MM.1S (cell line): ENCODE results near the gene PTCRA.

Source experiments
- EZH2 ChIP-seq: fragments of 300-600 bp; sonication (generic); optimal IDR thresholded peaks from 2 replicates; pipeline ENCODE3; 2017; ENCODE audit warnings: low read depth, mild to moderate bottlenecking, antibody characterized with exemption, low read length, mixed read lengths
- EZH2phosphoT487 ChIP-seq: fragments of 300-600 bp; sonication (generic); IDR thresholded peaks from 2 replicates; pipeline ENCODE4 v1.6.1; 2018; ENCODE audit warnings: antibody characterized with exemption, low read length
- TF ChIP-seq, protein P1 (sequence below): fragments of 300-600 bp; sonication (generic); IDR thresholded peaks from 2 replicates; pipeline ENCODE4 v1.5.1; 2016; ENCODE audit warnings: antibody characterized with exemption, low read length, mixed read lengths

DNA sequence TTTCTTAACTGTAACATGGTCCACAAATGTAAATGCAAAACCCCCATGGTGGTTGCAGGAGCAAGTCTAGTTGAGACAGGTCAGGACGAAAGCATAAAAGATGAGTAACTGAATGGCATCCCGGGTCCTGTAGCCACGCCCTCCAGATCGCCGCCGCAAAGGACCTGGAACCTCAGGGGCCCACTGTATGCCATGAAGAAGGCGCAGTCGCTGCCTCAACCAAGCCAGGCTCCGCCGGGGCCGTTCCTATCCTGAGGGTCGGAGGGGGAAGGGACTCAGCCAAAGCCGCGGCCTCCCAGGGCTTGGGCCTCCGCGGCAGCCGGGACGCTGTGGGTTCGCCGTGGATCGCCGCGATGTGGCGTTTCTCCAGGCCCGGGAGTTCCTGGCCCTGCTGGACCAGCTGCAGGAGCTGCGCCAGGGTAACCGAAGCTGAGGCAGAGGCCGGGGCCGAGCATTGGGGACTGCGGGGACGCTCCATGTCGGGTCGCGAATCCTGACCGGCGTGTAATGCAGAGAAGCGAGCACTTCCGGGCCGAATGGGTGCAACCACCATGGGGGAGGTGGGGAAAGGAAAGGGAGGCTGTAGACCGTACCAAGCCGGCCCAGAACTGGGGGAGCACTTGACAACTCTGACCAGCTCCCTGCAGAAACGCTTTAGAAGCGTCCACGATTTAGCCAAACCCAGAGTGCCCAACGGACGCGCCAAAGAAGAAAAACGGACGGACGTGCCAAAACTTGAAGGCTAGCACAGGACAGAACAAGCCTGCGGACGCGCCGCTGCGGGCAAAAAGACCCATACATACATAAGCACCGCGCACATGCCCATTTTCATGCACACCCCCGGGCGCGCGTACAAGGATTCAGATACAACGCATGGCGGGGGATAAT lies 25.3 kb upstream of the PTCRA start:
- TF ChIP-seq EZH2 = no peak
- TF ChIP-seq, protein P1, sequence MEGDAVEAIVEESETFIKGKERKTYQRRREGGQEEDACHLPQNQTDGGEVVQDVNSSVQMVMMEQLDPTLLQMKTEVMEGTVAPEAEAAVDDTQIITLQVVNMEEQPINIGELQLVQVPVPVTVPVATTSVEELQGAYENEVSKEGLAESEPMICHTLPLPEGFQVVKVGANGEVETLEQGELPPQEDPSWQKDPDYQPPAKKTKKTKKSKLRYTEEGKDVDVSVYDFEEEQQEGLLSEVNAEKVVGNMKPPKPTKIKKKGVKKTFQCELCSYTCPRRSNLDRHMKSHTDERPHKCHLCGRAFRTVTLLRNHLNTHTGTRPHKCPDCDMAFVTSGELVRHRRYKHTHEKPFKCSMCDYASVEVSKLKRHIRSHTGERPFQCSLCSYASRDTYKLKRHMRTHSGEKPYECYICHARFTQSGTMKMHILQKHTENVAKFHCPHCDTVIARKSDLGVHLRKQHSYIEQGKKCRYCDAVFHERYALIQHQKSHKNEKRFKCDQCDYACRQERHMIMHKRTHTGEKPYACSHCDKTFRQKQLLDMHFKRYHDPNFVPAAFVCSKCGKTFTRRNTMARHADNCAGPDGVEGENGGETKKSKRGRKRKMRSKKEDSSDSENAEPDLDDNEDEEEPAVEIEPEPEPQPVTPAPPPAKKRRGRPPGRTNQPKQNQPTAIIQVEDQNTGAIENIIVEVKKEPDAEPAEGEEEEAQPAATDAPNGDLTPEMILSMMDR = no peak
- no peak for TF ChIP-seq EZH2phosphoT487
